Ectodermal cell (in vitro differentiated cells): ENCODE data around the gene TMEM255B.

Source experiments
- H3K27ac ChIP-seq: 2 replicates; pipeline ENCODE4 v1.7.0; 2013; ENCODE audit warnings: mild to moderate bottlenecking, low read depth, low read length; ENCODE audit not compliant: insufficient read depth, poor library complexity, severe bottlenecking
- H3K27me3 ChIP-seq: 2 replicates; pipeline ENCODE4 v1.7.0; 2013; ENCODE audit warnings: mild to moderate bottlenecking, low read length; ENCODE audit not compliant: insufficient read depth, control insufficient read depth, poor library complexity, severe bottlenecking
- H3K36me3 ChIP-seq: one replicate; pipeline ENCODE4 v1.7.0; 2013; ENCODE audit warnings: low read length; ENCODE audit not compliant: control insufficient read depth, insufficient read depth
- H3K4me1 ChIP-seq: one replicate; pipeline ENCODE4 v1.7.0; 2013; ENCODE audit warnings: low read length; ENCODE audit not compliant: control insufficient read depth, insufficient read depth
- H3K4me3 ChIP-seq: 2 replicates; pipeline ENCODE4 v1.7.0; 2013; ENCODE audit warnings: low read depth, low read length, control low read depth; ENCODE audit not compliant: insufficient read depth
- H3K9me3 ChIP-seq: 2 replicates; pipeline ENCODE4 v1.7.0; 2013; ENCODE audit warnings: mild to moderate bottlenecking, low read length, moderate library complexity; ENCODE audit not compliant: control insufficient read depth
- WGBS, 2 experiments: methylation state at CpG; one replicate each; pipeline ENCODE4 v1.1.7; 2013; ENCODE audit warnings: missing lambda C conversion rate in 2 of 2; 5-methylcytosine and 5-hydroxymethylcytosine counted together

TMEM255B gene

DNA sequence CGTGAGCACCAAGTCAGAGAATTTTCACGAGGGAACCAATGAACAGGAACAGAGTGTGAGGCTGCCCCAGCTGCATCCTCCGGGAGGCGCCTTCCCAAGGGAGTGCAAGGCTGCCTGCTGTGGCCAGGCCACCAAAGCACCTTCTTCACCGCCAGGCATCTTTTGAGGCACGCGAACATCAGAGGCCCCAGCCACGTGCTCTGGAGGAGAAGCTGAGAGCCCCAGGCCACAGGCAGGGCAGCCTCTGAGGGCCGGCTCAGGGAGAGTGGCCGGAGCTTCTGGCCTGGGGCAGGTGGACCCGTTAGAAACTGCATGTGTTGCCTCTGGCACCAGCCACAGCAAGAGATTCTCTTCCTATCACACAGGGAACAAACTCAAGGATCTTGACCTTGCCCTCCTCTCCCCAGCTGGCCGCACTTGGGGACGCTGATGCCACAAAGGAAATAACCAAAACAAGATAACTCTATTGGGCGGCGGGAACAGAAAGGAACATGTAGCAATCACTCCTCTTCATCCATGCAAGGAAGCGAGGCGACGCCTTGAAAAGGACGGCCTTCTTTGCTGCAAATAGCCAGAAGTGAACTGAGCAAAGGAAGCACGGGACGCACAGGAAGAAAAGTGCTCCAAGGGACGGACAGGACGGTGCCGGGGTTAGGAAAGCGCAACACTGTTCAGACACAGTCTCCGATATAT is 85.0 kb downstream of the TMEM255B start:
- no peak overlapping the region for H3K27ac ChIP-seq
- WGBS, 2 experiments, result 91 to 93% methylated on average over 26 of the region's 26 CpGs
- no peaks in the 10 kb centered on the region for H3K27me3 ChIP-seq
- H3K9me3 ChIP-seq, result no peaks in the 10 kb centered on the region
- no peak overlapping the region for H3K4me3 ChIP-seq
- H3K36me3 ChIP-seq, result no peaks in the 10 kb centered on the region
- H3K4me1 ChIP-seq, result no peaks in the 10 kb centered on the region

DNA sequence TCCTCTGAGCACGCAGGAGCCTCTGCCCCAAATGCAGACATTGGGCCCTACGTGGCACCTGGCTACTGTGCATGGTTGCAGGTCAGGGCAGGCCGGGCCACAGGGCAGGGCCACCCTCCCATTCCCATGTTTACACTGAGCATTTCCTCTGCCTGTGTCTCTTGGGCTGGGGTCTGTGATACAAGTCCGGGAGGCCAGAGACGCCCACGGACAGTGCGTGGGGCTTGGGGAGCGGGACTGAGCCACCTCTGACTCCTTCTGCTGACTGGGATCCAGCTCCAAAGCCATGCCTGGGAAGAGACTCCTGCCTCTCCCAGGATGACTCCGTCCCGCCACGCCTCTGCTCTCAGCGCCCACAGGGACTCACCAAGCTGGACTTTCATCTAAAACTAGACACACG is 86.0 kb downstream of the TMEM255B start:
- H3K9me3 ChIP-seq, result no peaks in the 10 kb centered on the region
- no peaks in the 10 kb centered on the region for H3K4me1 ChIP-seq
- H3K4me3 ChIP-seq, result no peak overlapping the region
- H3K36me3 ChIP-seq, result no peaks in the 10 kb centered on the region
- no peaks in the 10 kb centered on the region for H3K27me3 ChIP-seq
- 89 to 93% methylated on average over 13 of the region's 13 CpGs for WGBS, 2 experiments
- no peak overlapping the region for H3K27ac ChIP-seq

DNA sequence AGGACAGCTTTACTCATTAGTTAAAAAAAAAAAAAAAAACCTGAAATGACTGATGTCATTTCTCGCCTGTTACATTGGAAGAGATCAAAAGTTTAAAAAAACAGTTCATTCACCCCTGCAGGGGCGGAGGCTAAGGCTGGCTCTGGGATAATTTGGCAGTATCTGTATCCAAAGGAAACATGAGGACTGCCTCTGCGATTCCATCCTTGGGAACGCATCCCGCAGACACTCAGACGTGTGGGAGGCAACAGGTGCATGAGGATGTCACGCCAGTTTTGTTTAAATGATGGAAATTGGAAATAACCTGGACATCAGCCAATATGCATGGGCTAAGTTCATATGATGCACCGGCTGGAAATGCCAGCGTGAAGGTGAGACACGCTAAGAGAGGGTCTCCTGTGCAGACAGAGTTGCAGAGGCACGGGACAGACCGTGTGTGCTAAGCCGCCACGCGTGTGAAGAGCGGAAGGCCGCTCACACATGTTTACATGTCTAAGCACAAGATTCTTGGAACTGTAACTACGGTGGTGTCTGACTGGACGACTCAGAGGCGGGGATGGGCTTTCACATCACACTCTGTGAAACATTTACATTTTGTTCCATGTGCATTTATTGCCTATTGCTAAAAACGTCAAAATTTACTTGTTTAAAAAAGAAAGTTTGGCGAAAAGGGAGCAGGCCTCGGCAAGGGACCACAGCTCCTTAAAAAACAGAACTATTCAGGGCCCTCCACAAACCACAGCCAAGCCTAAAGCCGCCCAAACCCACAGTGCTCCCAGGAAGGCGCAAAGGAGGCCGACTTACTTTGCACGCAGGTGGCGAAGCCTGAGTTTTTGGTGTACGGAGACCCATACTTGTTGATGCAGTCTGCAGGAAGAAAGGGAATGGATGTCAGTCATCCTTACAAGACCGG is 87.0 kb downstream of the TMEM255B start:
- 95 to 97% methylated on average over 30 of the region's 30 CpGs for WGBS, 2 experiments
- Histone ChIP-seq H3K36me3 (no peaks in the 10 kb centered on the region), H3K27me3 (no peaks in the 10 kb centered on the region), H3K9me3 (no peaks in the 10 kb centered on the region), H3K4me1 (no peaks in the 10 kb centered on the region), H3K27ac (no peak overlapping the region), H3K4me3 (no peak overlapping the region)

DNA sequence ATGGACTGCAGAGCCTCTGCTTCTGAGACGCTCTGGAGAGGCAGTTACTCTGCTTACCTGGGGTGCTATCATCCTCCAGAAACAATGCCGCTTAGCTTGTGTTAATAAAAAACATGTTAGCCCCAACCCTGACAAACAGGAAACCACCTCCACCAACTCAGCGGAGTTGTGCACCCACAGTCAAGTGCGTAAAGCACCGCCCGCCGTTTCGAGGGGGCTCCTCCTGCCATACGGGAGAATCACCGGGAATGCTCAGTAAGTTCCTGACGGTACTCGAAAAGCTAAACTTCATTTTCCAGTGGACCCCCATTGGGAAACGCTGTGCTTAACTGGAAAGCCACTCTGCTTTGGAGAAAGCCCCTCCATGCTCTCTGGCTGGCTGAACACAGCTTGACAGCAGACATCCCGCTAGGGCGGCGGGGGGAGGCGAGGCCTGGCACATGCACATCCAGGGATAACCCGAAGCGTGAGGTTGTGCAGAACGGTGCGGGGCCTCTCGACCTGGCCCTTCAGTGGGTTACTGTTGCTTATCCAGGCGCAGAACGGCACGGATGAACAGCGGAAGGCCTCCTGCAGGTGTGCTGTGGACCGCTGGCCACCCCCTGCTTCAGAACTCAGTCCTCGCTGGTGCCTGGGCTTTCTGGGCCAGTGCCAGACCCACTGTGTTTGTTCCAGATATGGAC is 87.8 kb downstream of the TMEM255B start:
- no peaks in the 10 kb centered on the region for H3K9me3 ChIP-seq
- no peak overlapping the region for H3K4me3 ChIP-seq
- H3K4me1 ChIP-seq, result no peaks in the 10 kb centered on the region
- no peak overlapping the region for H3K27ac ChIP-seq
- no peaks in the 10 kb centered on the region for H3K36me3 ChIP-seq
- H3K27me3 ChIP-seq, result no peaks in the 10 kb centered on the region
- 94 to 95% methylated on average over 28 of the region's 28 CpGs for WGBS, 2 experiments

DNA sequence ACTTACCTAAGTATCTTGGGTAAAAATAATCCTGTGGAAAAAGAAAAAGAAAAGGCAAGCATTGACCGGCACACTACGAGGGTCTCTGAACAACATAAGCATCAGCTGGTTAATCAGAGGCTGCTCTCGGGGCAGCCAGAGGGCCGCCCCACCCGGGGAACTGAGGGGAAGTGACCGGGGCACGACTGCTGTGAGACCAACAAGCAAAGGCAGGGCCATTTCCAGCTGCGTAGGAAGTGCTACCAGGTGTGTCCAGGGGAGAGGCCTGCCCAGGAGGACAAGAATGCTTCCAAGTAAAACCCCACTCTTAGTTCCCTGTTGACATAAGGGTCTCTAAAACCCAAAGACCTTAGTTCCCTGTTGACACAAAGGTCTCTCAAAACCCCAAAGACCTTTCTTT is 89.0 kb downstream of the TMEM255B start:
- 94 to 95% methylated on average over 8 of the region's 8 CpGs for WGBS, 2 experiments
- Histone ChIP-seq H3K36me3 (no peaks in the 10 kb centered on the region), H3K27ac (no peak overlapping the region), H3K27me3 (no peaks in the 10 kb centered on the region), H3K4me1 (no peaks in the 10 kb centered on the region), H3K9me3 (no peaks in the 10 kb centered on the region), H3K4me3 (no peak overlapping the region)

DNA sequence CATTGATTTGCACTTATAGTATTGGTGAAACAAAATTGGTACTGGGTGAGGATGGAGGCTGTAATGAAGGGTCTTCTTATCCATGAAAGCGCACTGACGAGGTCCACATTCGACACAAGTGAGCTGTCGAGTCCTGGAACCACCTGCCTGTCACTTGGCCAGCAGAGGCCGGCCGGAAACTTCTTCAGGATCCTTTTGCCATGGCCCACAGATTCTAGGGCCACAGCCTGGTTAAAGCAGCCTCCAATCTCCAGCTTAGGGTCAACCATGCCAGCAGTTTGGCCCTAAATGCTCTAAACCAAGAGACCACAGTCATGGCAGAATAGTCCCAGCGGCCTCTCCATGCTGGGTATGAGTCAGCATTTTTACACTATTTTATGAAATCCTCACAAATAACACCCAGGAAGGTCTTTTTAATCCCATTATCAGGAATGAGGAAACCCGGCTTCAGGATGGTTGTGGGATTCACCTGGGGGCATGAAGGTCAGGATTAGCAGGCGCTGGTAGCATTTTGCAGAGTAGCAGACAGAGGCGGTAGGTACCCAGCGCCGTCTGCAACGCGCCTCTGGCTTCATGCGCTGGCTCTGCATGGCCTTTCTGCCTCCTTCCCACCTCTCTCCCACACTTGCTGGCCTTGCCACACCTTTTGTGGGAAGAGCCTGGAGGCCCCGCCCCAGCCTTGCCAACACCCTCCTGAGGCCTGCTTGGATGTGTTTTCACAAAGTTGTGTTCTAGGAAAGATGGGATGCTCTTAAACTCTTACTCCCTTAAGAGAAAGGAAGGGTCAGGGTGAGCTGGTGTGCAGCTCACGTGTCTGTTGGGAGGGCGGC is 89.6 kb downstream of the TMEM255B start:
- Histone ChIP-seq H3K27me3 (no peaks in the 10 kb centered on the region), H3K36me3 (no peaks in the 10 kb centered on the region), H3K27ac (no peak overlapping the region), H3K4me1 (no peaks in the 10 kb centered on the region), H3K9me3 (no peaks in the 10 kb centered on the region), H3K4me3 (no peak overlapping the region)
- 91% methylated on average over 18 of the region's 18 CpGs for WGBS, 2 experiments

DNA sequence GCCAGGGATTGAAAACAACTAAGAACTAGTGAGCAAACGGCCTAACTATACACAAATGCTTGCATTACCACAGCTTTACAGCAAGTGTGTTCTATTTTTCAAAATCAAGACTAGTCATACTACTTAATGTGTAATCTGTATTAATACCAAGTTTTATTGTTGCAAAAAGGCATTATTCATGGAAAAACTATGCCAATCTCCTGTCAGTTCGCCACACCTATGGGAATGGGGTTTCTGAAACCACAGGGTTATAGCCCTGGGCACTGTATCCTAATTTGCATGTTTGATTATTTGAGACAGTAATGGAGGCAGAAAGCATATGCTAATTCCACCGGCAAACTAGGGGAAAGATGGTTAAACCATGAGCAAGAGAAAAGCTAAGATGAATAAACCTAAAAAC is 90.5 kb downstream of the TMEM255B start:
- Histone ChIP-seq H3K27me3 (no peaks in the 10 kb centered on the region), H3K9me3 (no peaks in the 10 kb centered on the region), H3K4me1 (peaks cover 8% of the 10 kb centered on the region), H3K4me3 (no peak overlapping the region), H3K36me3 (no peaks in the 10 kb centered on the region), H3K27ac (no peak overlapping the region)
- 87 to 91% methylated on average over 3 of the region's 3 CpGs for WGBS, 2 experiments

DNA sequence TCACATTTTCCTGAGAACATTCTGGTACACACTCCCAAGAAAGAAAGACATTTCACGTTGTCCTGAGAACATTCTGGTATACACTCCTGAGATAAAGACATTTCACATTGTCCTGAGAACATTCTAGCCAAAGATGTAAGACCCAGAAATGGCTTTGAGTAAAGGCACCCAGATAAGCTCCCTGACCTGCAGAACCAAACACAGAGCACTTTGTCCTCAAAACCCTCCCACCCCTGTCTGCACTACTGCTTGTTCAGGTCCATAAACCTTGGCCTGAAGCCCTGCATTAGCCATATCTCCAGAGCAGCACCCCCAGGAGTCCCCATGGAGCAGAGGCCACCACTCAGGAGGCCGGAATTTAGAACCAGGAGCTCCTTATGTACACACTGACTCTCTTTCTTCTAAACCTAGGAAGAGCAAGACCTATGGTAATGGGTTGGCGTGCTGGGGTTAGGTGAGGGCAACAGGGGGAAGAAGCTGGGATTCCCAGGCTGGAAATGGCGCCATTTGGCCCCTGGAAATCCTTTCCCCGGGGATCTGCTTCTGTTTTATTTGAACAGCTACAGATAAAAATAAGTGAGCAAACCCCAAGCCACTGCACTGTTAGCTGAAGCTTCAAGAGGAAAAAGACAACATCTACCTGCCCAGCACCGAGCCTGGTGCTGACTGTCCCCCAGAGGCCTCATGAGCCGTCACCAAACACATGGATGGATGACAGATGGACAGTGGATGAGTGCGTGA is 91.1 kb downstream of the TMEM255B start:
- no peak overlapping the region for H3K4me3 ChIP-seq
- H3K9me3 ChIP-seq, result no peaks in the 10 kb centered on the region
- H3K27ac ChIP-seq, result no peak overlapping the region
- no peaks in the 10 kb centered on the region for H3K36me3 ChIP-seq
- WGBS, 2 experiments, result 95 to 96% methylated on average over 7 to 8 of the region's 8 CpGs
- peaks cover 14% of the 10 kb centered on the region for H3K4me1 ChIP-seq
- H3K27me3 ChIP-seq, result no peaks in the 10 kb centered on the region

DNA sequence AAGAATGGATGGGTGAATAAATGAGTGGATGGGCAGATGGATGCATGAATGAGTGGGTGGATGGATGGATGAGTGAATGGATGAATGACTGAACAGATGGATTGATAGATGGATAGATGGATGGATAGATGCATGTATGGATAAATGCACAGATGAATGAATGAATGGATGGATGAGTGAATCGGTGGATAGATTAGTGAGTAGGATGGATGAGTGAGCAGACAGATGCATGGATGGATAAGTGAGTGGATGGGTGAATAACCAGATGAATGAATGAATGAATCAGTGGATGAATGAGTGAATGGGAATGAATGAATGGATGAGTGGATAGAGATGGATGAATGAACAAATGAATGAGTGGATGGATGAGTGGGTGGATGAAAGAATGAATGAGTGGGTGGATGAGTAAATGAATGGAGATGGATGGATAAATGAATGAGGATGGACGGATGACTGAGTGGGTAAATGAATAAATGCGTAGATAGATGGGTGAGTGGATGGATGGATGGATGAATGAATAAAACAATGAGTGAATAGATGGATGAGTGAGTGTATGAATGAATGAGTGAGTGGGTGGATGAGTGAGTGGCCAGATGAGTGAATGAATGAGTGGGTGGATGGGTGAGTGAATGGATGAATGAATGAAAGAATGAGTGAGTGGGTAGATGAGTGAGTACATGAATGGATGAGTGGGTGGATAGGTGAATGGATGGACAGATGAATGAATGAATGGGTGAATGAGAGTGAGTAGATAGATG is 91.9 kb downstream of the TMEM255B start:
- H3K4me1 ChIP-seq, result peaks cover 19% of the 10 kb centered on the region
- 94% methylated on average over 3 of the region's 3 CpGs for WGBS, 2 experiments
- H3K27ac ChIP-seq, result no peak overlapping the region
- H3K9me3 ChIP-seq, result no peaks in the 10 kb centered on the region
- H3K27me3 ChIP-seq, result no peaks in the 10 kb centered on the region
- H3K4me3 ChIP-seq, result no peak overlapping the region
- no peaks in the 10 kb centered on the region for H3K36me3 ChIP-seq
